Measurements from ENCODE around the gene MIDN.
"Not testable (repeated sequence)": the region's sequence is repeated elsewhere in the genome, so short reads cannot be mapped to it uniquely, and the experiment has no call there.

The MIDN gene

DNA sequence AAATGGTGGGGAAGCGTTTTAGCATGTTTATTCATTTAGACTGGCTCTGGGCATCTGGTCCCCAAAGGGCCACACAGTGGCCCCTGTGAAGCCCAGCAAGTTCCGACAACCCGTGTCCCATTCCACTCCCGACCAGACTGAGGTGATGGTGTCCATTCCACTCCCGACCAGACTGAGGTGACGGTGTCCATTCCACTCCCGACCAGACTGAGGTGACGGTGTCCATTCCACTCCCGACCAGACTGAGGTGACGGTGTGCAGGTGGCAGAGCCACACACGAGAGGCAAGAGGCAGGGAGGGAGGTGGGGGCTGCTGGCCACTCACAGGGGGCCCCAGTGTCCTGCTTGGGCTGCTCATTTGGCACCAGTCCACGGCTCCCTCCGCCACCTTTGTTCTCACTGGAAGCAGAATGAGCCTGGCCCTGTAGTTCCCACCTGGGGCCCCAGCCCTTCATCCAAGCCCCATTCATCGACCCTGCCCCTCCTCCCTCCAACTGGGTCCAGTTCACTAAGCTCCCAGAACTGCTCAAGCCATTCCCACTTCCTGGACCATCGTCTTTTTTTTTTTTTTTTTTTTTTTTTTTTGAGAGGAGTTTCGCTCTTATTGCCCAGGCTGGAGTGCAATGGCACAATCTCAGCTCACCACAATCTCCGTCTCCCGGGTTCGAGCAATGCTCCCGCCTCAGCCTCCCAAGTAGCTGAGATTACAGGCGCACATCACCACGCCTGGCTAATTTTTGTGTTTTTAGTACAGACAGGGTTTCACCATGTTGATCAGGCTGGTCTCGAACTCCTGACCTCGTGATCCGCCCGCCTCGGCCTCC lies 1.9 kb upstream of the MIDN start:
- not testable (repeated sequence) for DNase-seq (ENCODE audit: low spot score)

DNA sequence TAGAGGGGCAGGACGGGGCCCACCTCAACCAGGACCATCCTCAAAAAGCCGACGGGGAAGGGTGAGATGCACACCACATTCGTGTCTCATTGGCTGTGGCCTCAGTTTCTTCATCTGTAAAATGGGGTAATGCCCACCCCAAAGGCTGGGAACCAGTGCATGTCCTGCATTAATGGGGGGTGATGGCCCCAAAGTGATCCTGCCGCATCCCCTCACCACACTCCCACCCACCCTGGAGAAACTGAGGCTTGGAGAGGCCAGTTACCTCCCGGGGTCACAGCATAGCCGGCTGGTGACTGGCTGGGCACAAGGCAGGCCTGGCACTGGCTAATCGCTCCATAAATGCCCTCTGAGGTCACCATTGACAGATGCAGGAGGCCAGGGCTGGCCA lies 640 bp upstream of the MIDN start:
- DNase-seq (ENCODE audit: low spot score): no peak

DNA sequence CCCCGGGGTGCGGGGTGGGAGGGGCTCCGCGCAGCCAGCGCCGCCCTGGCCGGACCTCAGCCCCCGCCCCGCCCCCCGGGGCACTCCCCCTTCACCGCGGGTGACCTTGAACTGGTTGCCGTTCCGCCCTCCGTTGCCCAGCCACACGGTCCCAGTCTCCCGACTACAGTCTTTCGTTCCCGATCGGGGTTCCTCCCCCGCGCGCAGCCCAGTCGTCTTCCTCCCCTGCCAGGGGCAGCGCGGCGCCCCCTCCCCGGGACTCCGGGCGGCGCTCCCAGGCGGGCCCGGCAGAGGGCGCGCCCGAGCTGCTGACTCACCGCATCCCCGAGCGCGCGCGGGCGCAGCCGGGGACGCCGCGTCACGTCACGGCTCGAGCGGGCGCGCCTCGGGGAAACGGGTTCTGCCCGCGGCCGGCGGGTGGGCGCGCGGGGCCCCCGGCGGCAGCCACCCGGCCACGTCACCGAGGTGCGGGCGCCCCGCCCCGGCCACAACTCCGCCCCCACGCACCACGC lies 459 bp downstream of the MIDN start:
- DNase-seq (ENCODE audit: low spot score): peak; percentile 66

DNA sequence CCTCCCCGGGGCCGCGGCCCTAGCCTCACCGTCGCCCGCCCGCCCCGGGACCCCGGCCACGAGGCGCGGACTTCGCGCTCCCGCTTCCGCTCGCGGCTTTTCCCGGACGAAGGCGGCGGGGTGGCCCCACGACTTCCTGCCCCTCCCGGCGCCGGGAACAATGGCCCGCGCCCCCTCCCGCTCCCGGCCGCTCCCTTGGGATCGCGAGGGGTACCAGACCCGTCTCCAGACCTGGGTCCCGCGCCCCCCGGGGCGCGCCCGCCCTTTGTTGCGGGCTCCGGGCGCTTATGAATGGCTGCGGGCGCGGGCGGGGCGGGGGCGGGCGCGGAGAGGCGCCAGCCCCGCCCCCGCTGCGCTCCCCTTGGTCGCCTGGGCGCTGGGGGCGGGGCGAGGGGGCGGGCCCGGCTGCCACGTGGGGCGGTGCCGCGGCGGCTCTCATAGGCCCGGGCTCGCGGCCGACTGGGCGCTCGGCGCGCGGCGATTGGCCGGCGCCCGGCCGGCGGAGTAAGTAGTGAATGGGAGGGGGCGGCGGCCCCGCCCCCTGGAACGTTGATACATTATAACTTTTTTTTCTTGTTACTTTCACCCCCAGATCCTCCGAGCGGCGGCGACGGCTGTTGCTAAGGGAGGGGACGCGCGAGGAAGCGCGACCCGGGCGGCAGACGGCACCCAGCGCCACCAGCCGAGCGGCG lies 1.1 kb downstream of the MIDN start:
- peak; percentile 94 for DNase-seq (ENCODE audit: low spot score)

DNA sequence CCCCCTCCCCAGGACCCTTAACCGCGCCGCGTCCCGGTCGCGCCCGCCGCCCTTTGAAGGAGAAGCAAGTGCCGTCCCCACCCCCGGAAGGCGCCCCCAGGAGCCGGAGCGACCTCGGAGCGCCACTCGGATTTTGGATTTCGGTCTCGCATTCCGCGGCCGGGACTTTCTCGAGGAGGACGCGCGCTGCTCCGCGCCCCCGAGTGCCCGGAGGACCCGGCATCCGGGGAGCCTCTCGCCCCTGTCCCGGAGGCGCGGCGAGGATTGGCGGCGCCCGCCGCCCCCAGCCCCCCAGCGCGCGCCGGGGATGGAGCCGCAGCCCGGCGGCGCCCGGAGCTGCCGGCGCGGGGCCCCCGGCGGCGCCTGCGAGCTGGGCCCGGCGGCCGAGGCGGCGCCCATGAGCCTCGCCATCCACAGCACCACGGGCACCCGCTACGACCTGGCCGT lies 1.6 kb downstream of the MIDN start:
- DNase-seq (ENCODE audit: low spot score): no peak

DNA sequence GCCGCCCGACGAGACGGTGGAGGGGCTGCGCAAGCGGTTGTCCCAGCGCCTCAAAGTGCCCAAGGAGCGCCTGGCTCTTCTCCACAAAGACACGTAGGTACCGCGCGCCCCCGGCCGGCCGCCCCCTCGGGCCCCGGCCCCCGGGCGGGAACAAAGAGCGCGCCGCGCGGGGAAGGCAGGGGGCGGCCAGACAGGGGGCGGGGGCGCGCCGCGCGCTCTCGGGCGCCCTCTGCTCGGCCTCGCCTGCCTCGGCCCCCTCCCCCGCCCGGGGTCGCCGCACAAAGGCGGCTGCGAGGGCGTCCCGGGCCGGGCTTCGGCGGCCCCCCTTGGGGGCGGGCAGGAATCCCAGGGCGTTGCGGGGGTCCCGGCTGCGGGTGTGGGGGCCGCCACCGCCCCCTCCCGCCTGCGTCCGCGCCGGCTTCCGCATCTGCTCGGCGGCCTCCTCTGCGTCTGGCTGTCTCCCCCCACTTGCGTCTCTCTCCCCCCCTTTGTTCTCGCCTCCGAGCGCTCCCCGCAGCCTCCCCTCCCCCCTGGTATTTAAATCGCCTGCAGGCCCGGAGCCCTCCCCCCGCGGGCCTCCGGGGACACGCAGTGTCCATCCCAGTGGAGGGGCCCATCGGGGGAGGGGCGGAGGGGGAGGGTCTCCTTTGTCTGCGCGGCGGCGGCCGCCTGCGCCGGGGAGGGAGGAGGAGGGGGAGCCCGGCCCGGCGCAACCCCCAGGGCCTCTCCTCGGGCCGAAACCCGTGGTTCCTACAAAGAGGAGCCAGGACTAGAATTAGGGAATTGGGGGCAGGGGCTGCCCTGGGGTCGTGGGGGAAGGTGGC lies 2.3 kb downstream of the MIDN start:
- DNase-seq (ENCODE audit: low spot score): no peak

DNA sequence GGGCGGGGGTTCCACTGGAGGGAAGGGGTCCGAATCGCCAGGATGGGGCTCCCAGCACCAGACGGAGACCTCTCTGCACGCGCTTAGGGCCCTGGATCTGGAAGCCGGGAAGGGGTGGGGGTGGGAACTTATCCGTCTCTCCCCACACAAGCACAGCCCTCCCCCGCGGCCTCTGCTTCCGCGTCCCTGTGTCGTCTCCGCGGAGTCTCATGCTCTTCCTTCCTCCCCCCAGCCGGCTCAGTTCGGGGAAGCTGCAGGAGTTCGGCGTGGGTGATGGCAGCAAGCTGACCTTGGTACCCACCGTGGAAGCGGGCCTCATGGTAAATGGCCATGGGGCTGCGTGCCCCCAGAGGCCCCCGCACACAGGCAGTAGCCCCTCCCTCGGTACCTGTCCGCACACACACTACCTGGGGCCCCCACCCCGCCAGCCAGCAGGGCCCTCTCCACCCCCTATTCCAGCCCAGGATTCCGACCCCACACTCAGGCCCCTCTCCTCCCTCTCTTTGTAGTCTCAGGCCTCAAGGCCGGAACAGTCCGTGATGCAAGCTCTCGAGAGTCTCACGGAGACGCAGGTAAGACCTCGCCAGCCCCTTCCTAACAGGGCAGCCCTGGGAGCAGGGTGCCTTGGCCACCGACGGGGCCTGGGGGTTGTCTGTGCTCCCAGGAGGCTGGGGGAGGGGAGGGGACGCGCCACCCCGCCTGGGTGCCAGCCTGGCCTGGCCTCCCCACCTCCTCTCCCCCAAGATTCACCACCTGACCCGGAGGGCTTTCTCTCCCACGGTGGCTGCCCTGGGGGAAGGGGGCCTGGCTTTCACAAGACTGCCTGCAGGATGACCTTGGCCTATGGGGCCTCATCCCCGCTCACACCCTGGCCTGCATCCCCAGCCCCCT lies 3.2 kb downstream of the MIDN start:
- no peak for DNase-seq (ENCODE audit: low spot score)

DNA sequence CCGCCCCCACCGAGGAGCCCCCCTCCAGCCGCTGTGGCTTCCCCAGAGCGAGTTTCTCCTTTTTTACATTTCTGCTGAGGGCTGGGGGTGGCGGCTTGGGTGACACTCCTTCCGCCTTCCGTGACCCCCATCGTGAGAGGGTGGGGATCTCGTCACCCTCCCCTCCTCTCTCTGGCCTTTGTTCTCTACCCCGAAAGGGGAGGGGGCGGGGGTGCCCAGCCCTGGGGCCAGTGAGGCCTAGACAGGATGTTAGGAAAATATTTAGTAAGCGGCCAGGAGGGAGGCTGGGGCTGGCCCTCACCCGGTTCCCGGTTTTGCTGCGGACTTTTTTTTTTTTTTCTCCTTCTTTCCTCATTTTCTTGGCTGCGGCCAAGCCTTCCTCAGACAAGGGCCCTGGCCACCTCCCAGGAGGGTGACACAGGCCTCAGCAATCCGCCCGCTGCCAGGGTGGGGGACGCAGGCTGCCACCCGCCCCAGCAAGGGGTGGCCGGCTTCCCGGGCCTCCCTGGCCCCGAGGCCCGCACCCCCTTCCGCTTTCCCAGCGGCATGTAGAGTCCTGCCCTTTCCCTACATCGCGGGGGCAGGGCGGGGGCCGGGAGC lies 3.9 kb downstream of the MIDN start:
- peak; percentile 92 for DNase-seq (ENCODE audit: low spot score)

DNA sequence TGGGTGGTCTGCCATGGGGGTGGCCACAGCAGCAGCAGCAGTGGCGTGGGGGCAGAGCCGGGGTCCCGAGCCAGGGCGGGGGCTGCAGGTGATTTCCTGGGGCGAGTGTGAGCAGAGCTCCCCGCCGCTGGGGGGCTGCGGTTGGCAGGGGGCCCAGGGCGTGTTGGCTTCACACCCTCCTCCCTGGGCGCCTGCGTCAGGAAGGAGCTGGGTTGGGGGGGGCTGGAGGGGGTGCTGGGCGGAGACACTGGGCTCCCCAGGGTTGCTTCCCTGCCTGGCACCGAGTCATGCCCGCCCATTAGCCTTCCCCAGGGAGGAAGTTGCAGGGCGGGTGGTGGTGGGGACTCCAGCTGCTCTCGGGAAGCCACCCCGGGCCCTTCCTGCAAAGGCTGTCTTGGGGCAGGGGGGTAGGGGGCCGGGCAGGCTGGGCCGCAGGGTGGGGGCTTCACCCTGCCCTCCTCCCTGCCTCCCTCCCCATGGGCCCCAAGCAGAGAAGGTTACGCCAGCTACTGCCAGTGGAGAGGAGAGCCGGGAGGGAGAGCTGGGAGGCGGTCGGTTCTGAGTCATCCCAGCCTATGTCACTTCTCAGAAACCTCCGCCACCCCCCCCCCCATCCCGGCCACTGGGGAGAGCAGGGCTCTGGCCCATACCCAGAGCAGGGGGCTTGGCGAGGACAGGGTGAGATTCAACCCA lies 4.6 kb downstream of the MIDN start:
- peak; percentile 85 for DNase-seq (ENCODE audit: low spot score)

DNA sequence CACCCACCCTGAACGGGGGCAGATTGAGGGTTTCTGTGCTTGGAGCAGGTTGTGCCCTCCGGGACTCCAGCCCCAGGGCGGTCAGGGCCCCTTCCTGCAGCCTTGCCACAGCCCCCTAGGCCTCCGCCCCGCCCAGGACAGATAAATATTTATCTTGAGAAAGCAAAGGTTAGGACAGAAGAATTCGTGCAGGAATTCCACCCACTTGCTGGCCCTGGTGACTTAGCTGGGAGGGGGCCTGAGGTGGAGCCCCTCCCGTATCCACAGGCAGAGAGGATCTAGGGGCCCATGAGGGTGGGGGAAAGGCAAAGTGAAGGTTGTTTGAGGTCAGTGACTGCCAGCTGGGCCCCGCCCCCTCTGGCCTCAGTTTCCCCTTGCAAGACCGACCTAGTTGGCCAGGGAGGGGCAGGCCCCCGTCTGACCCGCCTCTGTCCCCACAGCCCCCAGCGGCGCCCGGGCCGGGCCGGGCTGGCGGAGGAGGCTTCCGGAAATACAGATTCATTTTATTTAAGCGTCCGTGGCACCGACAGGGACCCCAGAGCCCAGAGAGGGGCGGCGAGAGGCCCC lies 5.2 kb downstream of the MIDN start:
- no peak for DNase-seq (ENCODE audit: low spot score)

DNA sequence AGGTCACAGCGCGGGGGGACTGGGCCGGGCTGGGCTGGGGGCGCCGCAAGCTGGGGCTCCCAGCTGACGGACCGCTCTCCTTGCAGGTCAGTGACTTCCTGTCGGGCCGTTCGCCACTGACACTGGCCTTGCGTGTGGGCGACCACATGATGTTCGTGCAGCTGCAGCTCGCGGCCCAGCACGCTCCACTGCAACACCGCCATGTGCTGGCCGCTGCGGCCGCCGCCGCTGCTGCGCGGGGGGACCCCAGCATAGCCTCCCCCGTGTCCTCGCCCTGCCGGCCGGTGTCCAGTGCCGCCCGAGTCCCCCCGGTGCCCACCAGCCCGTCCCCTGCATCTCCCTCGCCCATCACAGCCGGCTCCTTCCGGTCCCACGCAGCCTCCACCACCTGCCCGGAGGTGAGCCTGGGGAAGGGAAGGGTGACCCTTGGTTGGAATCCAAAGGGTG lies 5.7 kb downstream of the MIDN start:
- DNase-seq (ENCODE audit: low spot score): no peak

DNA sequence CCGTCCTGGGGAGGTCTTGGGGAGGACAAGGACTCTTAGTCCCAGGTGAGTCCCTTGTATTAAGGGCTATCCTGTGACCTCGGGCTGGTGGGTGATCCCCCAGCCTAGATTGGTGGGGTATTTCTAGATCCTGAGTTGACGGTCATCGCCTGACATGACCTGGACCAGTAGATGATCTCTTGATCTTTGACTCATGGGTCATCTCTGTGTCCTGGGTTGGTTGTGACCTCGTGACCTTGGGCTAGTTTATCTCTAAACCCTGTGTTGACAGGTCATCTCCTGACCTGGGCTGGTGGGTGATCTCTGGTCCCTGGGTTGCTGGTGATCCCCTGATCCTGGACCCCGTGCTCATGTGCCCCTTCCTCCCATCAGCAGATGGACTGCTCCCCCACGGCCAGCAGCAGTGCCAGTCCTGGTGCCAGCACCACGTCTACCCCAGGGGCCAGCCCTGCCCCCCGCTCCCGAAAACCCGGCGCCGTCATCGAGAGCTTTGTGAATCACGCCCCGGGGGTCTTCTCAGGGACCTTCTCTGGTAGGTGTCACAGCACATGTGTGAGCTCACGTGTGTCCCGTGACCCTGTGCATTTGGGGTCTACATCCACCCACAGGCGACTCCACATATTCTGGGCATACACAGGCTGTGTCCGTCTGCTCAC lies 6.3 kb downstream of the MIDN start:
- no peak for DNase-seq (ENCODE audit: low spot score)

DNA sequence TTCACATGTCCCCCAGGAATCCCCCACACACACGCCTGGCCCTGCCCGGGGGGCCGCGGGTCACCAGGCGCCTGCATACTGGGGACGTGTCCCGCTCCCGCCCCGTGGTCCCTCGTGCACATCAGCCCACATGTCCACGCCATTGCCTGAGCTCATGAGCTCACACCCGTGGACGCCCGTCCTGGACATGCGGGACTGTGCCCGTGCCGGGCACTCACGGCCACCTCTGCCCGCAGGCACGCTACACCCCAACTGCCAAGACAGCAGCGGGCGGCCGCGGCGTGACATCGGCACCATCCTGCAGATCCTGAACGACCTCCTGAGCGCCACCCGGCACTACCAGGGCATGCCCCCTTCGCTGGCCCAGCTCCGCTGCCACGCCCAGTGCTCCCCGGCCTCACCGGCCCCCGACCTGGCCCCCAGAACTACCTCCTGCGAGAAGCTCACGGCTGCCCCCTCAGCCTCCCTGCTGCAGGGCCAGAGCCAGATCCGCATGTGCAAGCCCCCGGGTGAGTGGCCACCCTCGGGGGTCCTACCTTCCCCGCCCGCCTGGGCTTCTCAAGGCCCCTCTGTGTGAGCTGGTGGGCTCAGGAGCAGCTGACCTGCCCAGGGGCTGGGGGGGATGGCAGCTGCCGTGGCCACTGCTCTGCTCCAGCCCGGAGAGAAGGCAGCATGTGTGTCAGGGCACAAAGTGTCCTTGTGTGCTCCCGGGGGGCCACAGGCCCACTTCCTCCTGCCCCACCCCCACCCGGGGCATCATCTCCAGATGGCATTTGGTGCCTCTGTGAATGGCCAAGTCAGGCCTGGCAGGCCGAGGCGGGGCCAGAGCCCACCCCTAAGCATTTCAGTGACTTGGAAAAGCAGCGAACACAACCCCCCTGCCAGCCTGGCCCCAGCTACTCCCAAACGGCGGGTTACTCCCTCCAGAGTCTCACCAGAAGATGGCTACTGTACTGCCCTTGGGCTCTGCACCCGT lies 7.1 kb downstream of the MIDN start:
- no peak for DNase-seq (ENCODE audit: low spot score)

DNA sequence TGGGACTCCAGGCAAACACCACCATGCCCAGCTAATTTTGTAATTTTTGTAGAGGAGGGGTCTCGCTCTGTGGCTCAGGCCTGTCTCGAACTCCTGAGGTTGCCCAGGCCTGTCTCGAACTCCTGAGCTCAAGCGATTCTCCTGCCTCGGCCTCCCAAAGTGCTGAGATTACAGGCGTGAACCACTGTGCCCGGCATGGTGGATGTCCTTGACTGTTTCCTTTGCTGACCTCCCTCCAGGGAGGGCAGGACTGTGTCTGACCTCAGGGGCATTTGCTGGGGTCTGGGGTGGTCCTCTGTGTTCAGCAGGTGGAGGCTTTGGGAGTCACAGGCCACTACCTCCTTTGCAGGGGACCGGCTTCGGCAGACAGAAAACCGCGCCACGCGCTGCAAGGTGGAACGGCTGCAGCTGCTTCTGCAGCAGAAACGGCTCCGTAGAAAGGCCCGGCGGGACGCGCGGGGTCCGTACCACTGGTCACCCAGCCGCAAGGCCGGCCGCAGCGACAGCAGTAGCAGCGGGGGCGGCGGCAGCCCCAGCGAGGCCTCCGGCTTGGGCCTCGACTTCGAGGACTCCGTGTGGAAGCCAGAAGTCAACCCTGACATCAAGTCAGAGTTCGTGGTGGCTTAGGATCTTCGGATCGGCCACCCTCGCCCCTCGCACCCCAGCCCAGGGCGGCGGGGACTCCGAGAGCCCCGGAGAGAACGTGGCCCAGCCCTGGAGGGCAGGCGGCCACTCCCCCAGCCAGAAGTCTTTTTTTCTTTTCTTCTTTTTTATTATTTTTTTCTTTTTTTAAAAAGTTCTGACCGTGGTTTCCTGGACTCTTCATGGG lies 8.5 kb downstream of the MIDN start:
- DNase-seq (ENCODE audit: low spot score): no peak

DNA sequence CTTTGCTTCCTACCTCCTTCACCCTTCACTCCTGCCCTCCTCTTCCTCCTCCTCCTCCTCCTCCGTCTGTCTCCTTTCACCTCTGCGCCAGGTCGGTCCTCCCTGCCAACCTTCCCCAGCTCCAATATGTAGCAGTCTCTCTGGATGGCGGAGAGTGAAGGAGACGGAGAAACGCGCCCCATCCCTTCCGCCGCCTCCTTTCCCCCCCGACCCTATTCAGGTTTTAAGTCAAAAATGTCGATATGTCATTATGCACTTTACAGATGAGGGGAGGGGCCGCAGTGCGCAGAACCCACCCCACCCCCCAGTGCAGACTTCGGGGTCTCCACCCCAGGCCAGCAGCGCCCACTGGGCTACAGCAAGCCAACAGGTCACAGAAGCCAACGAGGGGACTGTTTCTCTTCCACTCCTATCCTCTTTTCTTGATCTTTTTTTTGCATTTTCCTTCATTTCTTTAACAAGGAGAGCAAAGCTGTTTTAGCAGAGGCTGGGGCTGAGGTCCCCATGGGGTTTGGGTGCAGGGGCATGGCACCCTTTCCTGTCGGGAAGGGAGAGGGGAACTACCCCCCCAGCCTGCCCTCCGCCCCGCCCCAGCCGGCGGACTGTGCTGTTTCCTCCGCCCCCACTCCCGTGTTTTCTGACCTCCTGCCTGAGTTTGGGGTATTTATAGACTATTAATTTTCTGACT lies 9.2 kb downstream of the MIDN start:
- DNase-seq (ENCODE audit: low spot score): no peak

DNA sequence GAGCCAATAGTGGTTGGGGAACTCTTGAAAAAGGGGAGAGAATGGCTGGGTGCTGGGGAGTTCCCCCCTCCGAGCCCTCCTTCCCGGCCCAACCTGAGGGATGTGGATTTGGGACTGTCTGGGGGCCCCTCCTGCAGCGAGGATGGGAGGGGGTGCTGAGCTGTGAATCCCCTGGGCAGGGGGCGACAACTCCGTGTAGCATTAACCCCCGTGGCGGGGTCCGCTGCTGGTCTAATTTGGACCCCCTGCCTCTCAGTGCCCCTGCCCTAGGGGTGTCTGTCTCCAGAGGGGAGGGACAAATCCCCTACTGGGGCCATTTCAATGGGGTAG lies 9.7 kb downstream of the MIDN start:
- no peak for DNase-seq (ENCODE audit: low spot score)

DNA sequence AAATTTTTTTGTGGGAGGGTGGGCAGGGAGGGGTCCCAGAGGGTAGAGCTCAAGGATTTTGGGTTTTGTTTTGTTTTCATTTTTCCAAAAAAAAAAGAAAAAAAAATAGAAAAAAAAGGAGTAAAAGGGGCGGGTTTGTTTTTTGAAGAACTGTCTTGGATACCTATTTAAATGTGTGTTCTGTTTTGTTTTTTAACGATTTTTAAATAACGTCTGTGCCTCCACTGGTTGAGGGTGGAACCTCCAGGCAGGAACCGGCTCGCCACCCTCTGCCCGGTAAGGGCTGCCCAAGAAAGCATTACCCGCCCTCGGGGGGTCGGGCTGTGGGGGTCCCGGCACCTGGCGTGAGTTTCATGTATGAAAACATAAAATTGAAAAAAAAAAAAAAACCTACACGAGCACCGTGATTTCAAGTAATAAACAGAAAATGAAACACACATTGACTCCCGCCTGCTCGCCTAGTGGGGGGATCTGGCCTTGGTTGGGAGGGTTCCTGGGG lies 10.4 kb downstream of the MIDN start:
- no peak for DNase-seq (ENCODE audit: low spot score)
